Kidney (tissue), 14 donors: Measurements from ENCODE around the gene ZNF223. TPM values are rescaled to one million over a fixed set of nuclear protein-coding genes. Genes with fewer than 3 reads are reported as not detected.
A peak's percentile ranks its signal among the peaks of the same experiment; 100 is the strongest.

ENCODE experiments used
- DNase-seq, 5 donors: peaks; one replicate each; pipeline ENCODE4 v3.0.0-alpha.2; 2013 to 2020
- FAIRE-seq: peaks from 2 replicates; lab custom pipeline; 2012; peaks lifted over from hg19 to GRCh38; lab: Jason Lieb, UNC
- H3K27ac ChIP-seq, 2 donors: one replicate each; pipeline ENCODE4 v1.7.0; 2013; ENCODE audit warnings: low read depth in 2 of 2, low read length in 2 of 2, inconsistent platforms in 1 of 2
- H3K27me3 ChIP-seq: one replicate; pipeline ENCODE4 v1.7.1; 2013; ENCODE audit warnings: low read length, inconsistent platforms; ENCODE audit not compliant: control insufficient read depth, insufficient read depth
- H3K36me3 ChIP-seq, 3 donors: one replicate each; pipeline versions ENCODE4 v1.7.0 to v1.7.1; 2013; ENCODE audit warnings: low read length in 3 of 3, control low read depth in 1 of 3, inconsistent platforms in 1 of 3; ENCODE audit not compliant: insufficient read depth in 3 of 3, control insufficient read depth in 2 of 3
- H3K4me1 ChIP-seq, 3 donors: one replicate each; pipeline versions ENCODE4 v1.7.0 to v1.7.1; 2013; ENCODE audit warnings: low read length in 3 of 3, inconsistent platforms in 1 of 3, low read depth in 1 of 3; ENCODE audit not compliant: control insufficient read depth in 2 of 3, insufficient read depth in 2 of 3
- H3K4me3 ChIP-seq, 3 donors: one replicate each; pipeline versions ENCODE4 v1.7.0 to v1.8.1; 2013; ENCODE audit warnings: low read length in 3 of 3, control low read depth in 1 of 3, inconsistent platforms in 1 of 3
- H3K9ac ChIP-seq, 3 donors: one replicate each; pipeline versions ENCODE4 v1.7.0 to v1.7.1; 2013; ENCODE audit warnings: low read length in 3 of 3, control low read depth in 1 of 3, inconsistent platforms in 1 of 3
- H3K9me3 ChIP-seq, 3 donors: one replicate each; pipeline versions ENCODE4 v1.7.0 to v1.7.1; 2013; ENCODE audit warnings: low read length in 3 of 3, control low read depth in 1 of 3, inconsistent platforms in 1 of 3; ENCODE audit not compliant: control insufficient read depth in 2 of 3, insufficient read depth in 1 of 3
- intact Hi-C: fragments of 100-400 bp; cut with DNase I; formaldehyde crosslinking; loops from one replicate; pipeline ENCODE4 v1.11.1; 2022
- polyA plus RNA-seq: library from polyadenylated mRNA; stranded (reverse); fragments of 350-450 nt; fragmentation: Illumina TruSeq; extraction: RNeasy Lipid Tissue Mini Kit (QIAGEN cat#74804); gene quantifications from one replicate; pipeline ENCODE4 v1.2.3, GENCODE V29; 2014; ENCODE audit warnings: low read depth, low replicate concordance; ENCODE audit not compliant: insufficient read depth
- total RNA-seq: library from RNA; stranded (reverse); fragmentation: NEBNext Ultra II Directional; extraction: Animal tissue kit (Norgen Biotek cat#: 25700); gene quantifications from one replicate; pipeline ENCODE4 v1.2.1, GENCODE V29; 2021
- TF ChIP-seq, protein P1 (sequence below): IDR thresholded peaks from 3 replicates; pipeline ENCODE4 v1.5.1; 2012; ENCODE audit warnings: mild to moderate bottlenecking, moderate library complexity, borderline replicate concordance; ENCODE audit not compliant: insufficient read depth; ENCODE audit errors: extremely low read depth
- donor health status: control.
- donor health status: control.
- donor health status: control.
- donor health status: control.
- donor health status: control.
- donor health status: DM: yes; HTN: yes; CAD: no.
- donor health status: Normal renal cell carcinoma (clear cell type).

Gene ZNF223
- total and polyA plus RNA-seq, 2 donors from 2014 or later: 2.5 to 9.3 TPM

GRCh38 chr19:44003461-44004009 lies 48.3 kb upstream of the ZNF223 start:
- Histone ChIP-seq H3K4me3 (peak overlapping the region; percentile 93 to 98 (median 94)), H3K9ac (peak overlapping the region; percentile 85 to 96 (median 93)), H3K4me1 (peaks cover 4 to 11% (median 7%) of the 10 kb centered on the region in 3 donors), H3K9me3 (peaks cover 0 to 20% (median 0%) of the 10 kb centered on the region in 3 donors), H3K27ac (peak overlapping the region in 1 of 2 donors; percentile 53), H3K36me3 (peaks cover 10 to 14% (median 11%) of the 10 kb centered on the region in 3 donors), H3K27me3 (no peaks in the 10 kb centered on the region)
- FAIRE-seq: no peak
- DNase-seq: peak in 4 of 5 donors; percentile 29 to 66 (median 38)
- TF ChIP-seq, protein P1, sequence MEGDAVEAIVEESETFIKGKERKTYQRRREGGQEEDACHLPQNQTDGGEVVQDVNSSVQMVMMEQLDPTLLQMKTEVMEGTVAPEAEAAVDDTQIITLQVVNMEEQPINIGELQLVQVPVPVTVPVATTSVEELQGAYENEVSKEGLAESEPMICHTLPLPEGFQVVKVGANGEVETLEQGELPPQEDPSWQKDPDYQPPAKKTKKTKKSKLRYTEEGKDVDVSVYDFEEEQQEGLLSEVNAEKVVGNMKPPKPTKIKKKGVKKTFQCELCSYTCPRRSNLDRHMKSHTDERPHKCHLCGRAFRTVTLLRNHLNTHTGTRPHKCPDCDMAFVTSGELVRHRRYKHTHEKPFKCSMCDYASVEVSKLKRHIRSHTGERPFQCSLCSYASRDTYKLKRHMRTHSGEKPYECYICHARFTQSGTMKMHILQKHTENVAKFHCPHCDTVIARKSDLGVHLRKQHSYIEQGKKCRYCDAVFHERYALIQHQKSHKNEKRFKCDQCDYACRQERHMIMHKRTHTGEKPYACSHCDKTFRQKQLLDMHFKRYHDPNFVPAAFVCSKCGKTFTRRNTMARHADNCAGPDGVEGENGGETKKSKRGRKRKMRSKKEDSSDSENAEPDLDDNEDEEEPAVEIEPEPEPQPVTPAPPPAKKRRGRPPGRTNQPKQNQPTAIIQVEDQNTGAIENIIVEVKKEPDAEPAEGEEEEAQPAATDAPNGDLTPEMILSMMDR: no peak
- intact Hi-C loops: no loop called here

- Histone ChIP-seq H3K27me3 (no peaks in the 10 kb centered on the region), H3K4me1 (peaks cover 4 to 11% (median 7%) of the 10 kb centered on the region in 3 donors), H3K4me3 (no peak overlapping the region), H3K27ac (no peak overlapping the region), H3K9ac (no peak overlapping the region), H3K36me3 (peaks cover 28 to 39% (median 34%) of the 10 kb centered on the region in 3 donors), H3K9me3 (peaks cover 13 to 43% (median 18%) of the 10 kb centered on the region in 3 donors)
- DNase-seq: no peak
- intact Hi-C loops: no loop called here
- TF ChIP-seq, protein P1: no peak
- FAIRE-seq: no peak
Observed at GRCh38 chr19:44005973-44006372, 45.9 kb upstream of the ZNF223 start.

GRCh38 chr19:44007473-44007872 lies 44.4 kb upstream of the ZNF223 start:
- intact Hi-C loops: no loop called here
- Histone ChIP-seq H3K27ac (no peak overlapping the region), H3K36me3 (peaks cover 35 to 52% (median 39%) of the 10 kb centered on the region in 3 donors), H3K27me3 (no peaks in the 10 kb centered on the region), H3K4me3 (no peak overlapping the region), H3K9ac (no peak overlapping the region), H3K4me1 (peaks cover 4 to 8% (median 7%) of the 10 kb centered on the region in 3 donors), H3K9me3 (peaks cover 18 to 54% (median 24%) of the 10 kb centered on the region in 3 donors)
- FAIRE-seq (no peak), DNase-seq (no peak)
- TF ChIP-seq, protein P1: no peak

DNA sequence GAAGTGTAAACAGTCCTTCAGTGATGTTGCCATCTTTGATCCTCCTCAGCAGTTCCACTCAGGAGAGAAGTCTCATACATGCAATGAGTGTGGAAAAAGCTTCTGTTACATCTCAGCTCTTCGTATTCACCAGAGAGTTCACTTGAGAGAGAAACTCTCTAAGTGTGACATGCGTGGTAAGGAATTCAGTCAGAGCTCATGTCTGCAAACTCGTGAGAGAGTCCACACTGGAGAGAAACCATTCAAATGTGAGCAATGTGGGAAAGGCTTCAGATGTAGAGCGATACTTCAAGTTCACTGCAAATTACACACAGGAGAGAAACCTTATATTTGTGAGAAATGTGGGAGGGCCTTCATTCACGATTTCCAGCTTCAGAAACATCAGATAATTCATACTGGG lies 41.4 kb upstream of the ZNF223 start:
- Histone ChIP-seq H3K36me3 (peaks cover 36 to 52% (median 39%) of the 10 kb centered on the region in 3 donors), H3K9me3 (peaks cover 19 to 68% (median 29%) of the 10 kb centered on the region in 3 donors), H3K9ac (no peak overlapping the region), H3K27ac (no peak overlapping the region), H3K4me1 (no peaks in the 10 kb centered on the region), H3K4me3 (peak overlapping the region; percentile 1 to 18 (median 6)), H3K27me3 (no peaks in the 10 kb centered on the region)
- FAIRE-seq: no peak
- intact Hi-C loops: no loop called here
- no peak for DNase-seq
- TF ChIP-seq, protein P1: no peak
